ENCODE measurements around the gene NKD2. TPM values are rescaled to one million over a fixed set of nuclear protein-coding genes. Genes with fewer than 3 reads are reported as not detected.

The NKD2 gene
- total RNA-seq, 1 donor from 2014 or later, result 0.41 TPM

DNA sequence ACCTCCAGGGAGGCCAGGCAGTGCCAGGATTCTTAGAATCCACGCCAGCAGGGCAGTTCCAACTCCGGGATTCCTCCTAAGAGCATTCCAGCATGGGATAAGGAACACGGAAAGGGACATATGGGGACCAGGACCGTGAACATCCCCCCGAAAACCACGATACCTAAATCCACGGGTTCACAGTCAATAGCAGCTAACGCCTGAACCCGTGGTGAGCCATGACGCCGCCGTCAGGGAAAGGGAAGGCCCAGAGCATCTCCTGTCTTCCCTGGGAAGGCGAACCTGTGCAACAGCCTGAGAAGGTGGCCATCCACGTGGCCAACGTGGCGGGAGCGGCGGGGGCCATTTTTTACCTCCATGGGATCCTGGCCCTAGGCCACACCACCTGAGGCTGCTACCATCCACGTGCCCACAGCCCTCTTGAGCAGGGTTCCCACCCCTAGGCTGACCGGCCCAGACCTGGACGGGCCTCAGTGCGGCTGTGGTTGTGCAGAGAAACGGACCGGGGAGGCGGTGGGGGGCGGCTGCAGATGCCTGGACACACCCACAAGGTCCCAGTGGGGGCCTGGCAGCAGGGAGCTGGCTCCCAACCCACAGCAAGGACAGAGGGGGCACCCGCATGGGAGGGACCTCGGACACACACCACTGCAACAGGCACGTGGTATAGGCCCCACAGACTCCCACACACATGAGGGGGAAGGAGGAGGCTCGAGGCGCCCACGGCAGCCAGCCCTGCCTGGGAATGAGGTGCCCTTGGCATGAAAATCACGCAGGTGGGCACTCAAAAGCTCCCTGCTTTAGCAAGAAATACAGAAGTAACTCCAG, 60.5 kb downstream of the NKD2 start:
- H3K4me1 Mint-ChIP-seq (ENCODE audit: low read depth, unreplicated experiment), result no peaks in the 10 kb centered on the region
- no peak overlapping the region for H3K4me3 ChIP-seq (ENCODE audit: insufficient read depth, low read depth, low read length)
- TF ChIP-seq CTCF (IDR thresholded peaks at IDR 0.05; ENCODE audit: insufficient read depth, low read depth, low read length) (no peak), EZH2 (IDR thresholded peaks at IDR 0.05; ENCODE audit: insufficient read depth, low read length) (no peak)

DNA sequence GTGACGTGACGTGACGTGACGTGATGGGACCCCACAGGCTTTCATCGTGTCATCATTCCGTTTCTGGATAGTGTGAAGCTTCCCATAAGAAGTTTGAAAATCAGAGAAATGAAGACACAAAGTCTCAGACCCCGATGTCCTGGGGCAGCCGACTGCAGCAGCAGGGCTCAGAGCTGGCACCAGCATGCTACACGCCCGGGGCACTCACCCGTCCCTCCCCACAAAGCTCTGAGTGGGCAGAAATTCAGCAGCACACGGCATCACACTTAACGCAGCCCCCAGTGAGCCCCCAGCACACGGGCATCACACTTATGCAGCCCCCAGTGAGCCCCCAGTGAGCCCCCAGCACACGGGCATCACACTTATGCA, 61.1 kb downstream of the NKD2 start:
- Mint-ChIP-seq H3K27ac (ENCODE audit: unreplicated experiment) (no peak overlapping the region), H3K4me3 (ENCODE audit: unreplicated experiment) (no peak overlapping the region), H3K27me3 (ENCODE audit: low read depth, unreplicated experiment) (peaks cover 1% of the 10 kb centered on the region), H3K9me3 (ENCODE audit: unreplicated experiment) (no peaks in the 10 kb centered on the region), H3K4me1 (ENCODE audit: low read depth, unreplicated experiment) (no peaks in the 10 kb centered on the region), H3K36me3 (ENCODE audit: low read depth, unreplicated experiment) (peaks cover 7% of the 10 kb centered on the region)
- FAIRE-seq, result no peak
- no peaks in the 10 kb centered on the region for H3K36me3 ChIP-seq (ENCODE audit: insufficient read depth, low read length)
- H3K4me1 ChIP-seq (ENCODE audit: insufficient read depth, low read length), result no peaks in the 10 kb centered on the region
- no peaks in the 10 kb centered on the region for H4K20me1 ChIP-seq (ENCODE audit: insufficient read depth, low read length)
- TF ChIP-seq CTCF (IDR thresholded peaks at IDR 0.05; ENCODE audit: insufficient read depth, low read depth, low read length) (no peak), EZH2 (IDR thresholded peaks at IDR 0.05; ENCODE audit: insufficient read depth, low read length) (no peak)
- no peak overlapping the region for H3K9ac ChIP-seq (ENCODE audit: low read length)
- DNase-seq (ENCODE audit: low read depth), result no peak
- no peaks in the 10 kb centered on the region for H3K9me3 ChIP-seq (ENCODE audit: insufficient read depth, low read depth, low read length)
- no peak overlapping the region for H3K4me3 ChIP-seq (ENCODE audit: insufficient read depth, low read depth, low read length)
- H3K79me2 ChIP-seq (ENCODE audit: insufficient read depth, low read length), result no peaks in the 10 kb centered on the region
- no peak overlapping the region for H3K27ac ChIP-seq (ENCODE audit: low read depth, low read length)
- H2AFZ ChIP-seq (ENCODE audit: low read depth, low read length), result no peak overlapping the region
- H3K27me3 ChIP-seq (ENCODE audit: insufficient read depth, low read length), result no peaks in the 10 kb centered on the region
- no peak overlapping the region for H3K4me2 ChIP-seq (ENCODE audit: low read length)

More for the DNA sequence above, 60.5 kb downstream of the NKD2 start:
- Mint-ChIP-seq H3K27me3 (ENCODE audit: low read depth, unreplicated experiment) (peaks cover 1% of the 10 kb centered on the region), H3K36me3 (ENCODE audit: low read depth, unreplicated experiment) (peaks cover 7% of the 10 kb centered on the region), H3K4me3 (ENCODE audit: unreplicated experiment) (no peak overlapping the region), H3K9me3 (ENCODE audit: unreplicated experiment) (no peaks in the 10 kb centered on the region), H3K27ac (ENCODE audit: unreplicated experiment) (no peak overlapping the region)
- DNase-seq (ENCODE audit: low read depth) (no peak), FAIRE-seq (no peak)
- Histone ChIP-seq H3K9ac (ENCODE audit: low read length) (no peak overlapping the region), H3K79me2 (ENCODE audit: insufficient read depth, low read length) (no peaks in the 10 kb centered on the region), H4K20me1 (ENCODE audit: insufficient read depth, low read length) (no peaks in the 10 kb centered on the region), H3K4me1 (ENCODE audit: insufficient read depth, low read length) (no peaks in the 10 kb centered on the region), H3K4me2 (ENCODE audit: low read length) (no peak overlapping the region), H3K27me3 (ENCODE audit: insufficient read depth, low read length) (no peaks in the 10 kb centered on the region), H3K27ac (ENCODE audit: low read depth, low read length) (no peak overlapping the region), H3K9me3 (ENCODE audit: insufficient read depth, low read depth, low read length) (no peaks in the 10 kb centered on the region), H2AFZ (ENCODE audit: low read depth, low read length) (no peak overlapping the region), H3K36me3 (ENCODE audit: insufficient read depth, low read length) (no peaks in the 10 kb centered on the region)

Data from astrocyte (in vitro differentiated cells and primary cell).